T-helper 2 cell (primary cell): Measurements from ENCODE around the gene GABRP.
"Not testable (repeated sequence)": the region's sequence is repeated elsewhere in the genome, so short reads cannot be mapped to it uniquely, and the experiment has no call there.

Source experiments
- DNase-seq, 5 experiments: peaks; one replicate each; pipeline versions ENCODE4 v3.0.0 to v3.0.0-alpha.2; 2012 to 2022

Gene GABRP

GRCh38 chr5:170755679-170756456, 27.7 kb upstream of the GABRP start:
- no peak for DNase-seq

DNA sequence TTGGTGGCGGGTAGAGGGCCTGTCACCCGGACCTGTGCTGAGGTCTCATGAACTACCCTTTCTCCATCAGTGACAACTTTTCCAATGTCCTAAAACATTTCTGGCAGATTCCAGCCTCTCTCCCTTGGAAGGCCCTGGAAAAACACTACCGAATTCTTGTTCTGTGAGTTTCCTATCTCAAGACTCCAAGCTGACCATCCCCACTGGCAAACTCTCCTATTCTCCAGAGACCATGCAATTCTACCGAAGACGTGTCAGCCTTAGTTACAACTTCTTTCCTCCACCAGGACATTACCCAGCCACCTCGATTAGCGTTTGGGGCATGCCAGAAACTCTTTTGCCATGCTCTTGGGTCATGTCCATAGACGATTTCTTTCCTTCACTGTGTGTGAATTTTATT, 26.8 kb upstream of the GABRP start:
- DNase-seq = no peak

DNA sequence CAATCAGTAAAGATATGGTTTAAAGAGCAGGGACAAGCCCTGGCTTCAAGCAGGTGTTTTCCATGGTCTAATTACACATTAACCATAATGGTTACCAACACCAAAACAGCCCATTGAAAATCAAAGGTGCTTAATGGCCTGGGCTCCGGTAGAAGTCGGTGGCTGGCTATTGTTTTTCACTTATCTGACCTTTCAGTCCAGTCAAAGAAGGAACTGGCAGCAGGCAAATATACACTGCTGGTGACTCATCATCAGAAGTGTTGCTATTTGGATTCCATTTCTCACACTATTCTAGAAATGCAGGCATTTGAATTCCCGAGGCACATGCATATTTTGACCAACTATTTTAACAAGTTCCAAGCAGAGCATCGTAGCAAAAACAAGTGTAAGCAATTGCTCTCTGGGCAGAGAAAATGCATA, 26.3 kb upstream of the GABRP start:
- no peak for DNase-seq

DNA sequence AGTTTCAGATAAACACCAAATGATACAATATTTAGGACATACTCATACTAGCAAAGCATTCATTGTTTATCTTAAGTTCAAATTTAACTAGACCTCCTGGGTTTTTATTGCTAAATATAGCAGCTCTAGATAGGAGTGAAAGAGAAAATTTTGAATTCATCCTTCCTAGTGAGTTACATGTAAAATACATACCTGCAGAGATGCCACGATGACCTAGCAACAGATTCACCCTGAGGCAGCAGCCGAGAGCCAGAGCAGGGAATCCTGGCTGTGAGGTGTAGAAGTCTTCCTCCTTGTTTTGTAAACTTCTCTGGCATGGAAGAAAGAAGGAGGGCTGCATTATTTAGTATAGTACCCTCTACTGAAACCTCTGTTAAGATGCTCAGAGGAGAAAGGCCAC, 25.9 kb upstream of the GABRP start:
- no peak for DNase-seq

DNA sequence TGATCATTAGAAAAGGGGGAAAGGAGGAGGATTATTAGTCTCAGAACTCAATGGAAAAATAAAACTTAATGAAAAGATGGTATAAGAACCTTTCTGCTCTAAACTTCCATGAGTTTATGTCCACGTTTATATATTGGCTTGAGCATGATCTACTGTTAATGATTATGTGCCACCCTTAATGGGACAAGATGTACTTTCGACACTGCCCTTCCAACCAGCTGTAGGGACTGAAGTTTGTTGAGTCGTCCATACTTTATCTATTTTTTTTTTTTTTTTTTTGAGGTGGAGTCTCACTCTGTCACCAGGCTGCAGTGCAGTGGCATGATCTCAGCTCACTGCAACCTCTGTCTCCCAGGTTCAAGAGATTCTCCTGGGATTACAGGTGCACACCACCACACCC, 25.0 kb upstream of the GABRP start:
- no peak for DNase-seq

- no peak for DNase-seq
Observed at GRCh38 chr5:170760113-170760512, 23.4 kb upstream of the GABRP start.

- DNase-seq = no peak
Observed at GRCh38 chr5:170761048-170761707, 22.3 kb upstream of the GABRP start.

DNA sequence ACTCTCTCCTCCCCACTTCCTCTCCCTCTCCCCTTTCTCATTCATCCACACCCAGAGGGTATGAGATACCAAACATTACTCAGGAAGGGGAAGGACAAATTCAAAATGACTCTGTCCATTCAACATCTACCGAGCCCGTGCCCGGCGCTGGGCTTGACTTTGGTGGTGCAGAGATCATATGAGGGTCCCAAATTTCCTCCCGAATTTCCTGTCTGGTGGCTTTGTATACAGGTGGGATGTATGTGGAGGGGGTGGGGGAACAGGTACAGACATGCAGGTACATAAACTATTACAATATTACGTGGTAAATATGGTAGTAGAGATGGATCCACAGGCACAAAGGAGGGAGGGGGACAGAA, 21.8 kb upstream of the GABRP start:
- DNase-seq = no peak

GRCh38 chr5:170762298-170762697, 21.2 kb upstream of the GABRP start:
- DNase-seq = not testable (repeated sequence)

- not testable (repeated sequence) for DNase-seq
Observed at GRCh38 chr5:170765868-170766267, 17.7 kb upstream of the GABRP start.

DNA sequence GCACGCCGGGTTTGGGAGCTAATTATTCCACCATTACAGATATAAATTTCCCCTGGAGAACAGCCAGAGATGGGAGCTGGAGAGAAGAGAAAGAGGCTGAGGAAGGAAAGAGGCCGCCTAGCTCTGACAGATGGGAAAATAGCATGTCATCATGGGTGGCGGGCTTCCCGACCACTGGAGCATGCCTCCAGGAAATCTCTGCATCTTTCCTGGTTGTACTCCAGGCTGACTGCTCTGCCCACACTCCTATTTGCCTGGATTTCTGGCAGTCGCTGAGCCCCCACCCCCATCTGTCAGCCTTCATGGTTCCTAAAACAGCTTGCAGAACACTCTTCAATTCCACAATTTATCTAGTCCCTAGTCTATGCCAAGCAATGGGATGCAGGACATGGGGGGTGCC, 14.3 kb upstream of the GABRP start:
- DNase-seq = no peak

- no peak for DNase-seq
Observed at GRCh38 chr5:170769898-170770416, 13.6 kb upstream of the GABRP start.

DNA sequence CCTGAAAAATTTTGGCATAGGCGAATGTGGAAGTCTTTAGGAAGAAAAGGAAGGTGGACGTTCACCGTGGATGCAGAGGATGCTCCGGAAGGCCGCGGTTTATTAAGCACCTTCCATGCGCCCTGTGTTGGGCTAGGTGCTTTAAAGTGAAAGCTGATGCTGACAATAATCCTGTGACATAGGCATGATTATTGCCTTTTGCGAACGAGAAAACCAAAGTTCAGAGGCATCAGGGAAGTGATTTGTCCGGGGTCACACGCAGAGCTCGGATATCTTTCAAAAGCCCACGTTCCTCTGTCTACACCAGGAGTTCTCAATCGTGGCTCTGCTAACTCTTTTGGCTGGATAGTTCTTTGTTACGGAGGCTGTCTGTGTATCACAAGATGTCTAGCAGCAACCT, 12.0 kb upstream of the GABRP start:
- DNase-seq = no peak

DNA sequence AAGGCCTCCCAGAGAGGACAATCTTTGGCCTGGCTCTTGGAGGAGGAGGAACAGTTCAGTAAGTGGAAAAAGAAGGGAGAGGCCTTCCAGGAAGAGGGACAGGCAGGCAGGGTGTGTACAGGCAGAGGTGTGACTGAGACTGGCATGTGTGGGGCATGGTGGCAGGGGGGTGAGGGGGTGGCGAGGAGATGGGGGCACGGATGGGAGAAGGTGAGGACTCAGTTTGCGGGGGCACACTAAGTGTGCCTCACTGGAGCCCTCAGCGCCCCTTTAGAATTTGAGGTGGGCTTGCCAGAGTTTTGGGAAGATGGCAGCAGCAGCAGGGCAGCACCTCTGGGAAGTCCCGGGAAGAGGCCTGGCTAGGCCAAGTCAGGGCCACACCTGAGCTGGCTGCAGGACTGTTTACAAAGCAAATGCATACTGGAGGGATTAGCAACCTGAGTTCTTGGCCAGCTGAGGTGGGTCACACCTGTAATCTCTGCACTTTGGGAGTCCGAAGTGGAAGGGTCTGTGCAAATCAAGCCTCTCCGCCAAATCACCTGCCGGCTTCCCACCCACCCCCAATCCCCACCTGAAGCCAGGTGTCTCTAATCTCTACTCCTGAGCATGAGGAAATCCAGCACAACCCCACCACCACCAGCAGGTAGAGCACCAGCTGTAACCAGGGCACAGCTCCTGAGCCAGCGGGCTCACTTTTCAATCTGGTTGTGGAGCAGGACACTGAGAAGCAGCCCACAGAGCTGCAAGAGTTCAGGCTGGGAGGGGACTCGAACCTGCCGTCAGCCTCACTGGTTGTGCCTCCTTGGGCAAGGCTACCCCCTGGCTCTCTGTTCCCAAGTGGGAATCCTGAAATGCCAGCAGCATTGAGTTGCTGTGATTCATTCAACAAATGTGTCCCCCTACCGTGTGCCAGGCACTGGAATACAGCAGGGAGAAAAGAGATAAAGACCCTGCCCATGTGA, 10.2 kb upstream of the GABRP start:
- DNase-seq = no peak

DNA sequence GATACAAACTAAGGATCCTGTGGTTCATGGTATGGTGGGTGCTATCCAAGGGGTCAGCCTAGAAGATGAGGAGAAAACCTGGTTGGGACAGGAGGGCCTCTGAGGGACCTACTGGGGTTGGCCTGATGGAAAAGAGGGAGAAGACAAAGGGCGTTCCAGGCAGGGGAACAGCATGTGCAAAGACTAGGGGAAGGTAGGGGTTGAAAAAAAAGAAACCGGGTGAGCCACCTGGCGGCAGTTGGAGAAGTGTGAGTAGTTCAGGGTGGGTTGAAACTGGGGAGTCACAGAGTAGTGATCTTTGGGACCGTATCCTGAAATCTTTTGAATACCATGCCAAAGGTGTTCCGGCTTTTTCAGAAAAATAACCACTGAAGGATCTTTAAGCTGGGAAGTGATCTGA, 8.7 kb upstream of the GABRP start:
- DNase-seq = no peak

GRCh38 chr5:170781946-170782345, 1.6 kb upstream of the GABRP start:
- no peak for DNase-seq

- DNase-seq = no peak
Observed at GRCh38 chr5:170782438-170782837, 1.1 kb upstream of the GABRP start.

GRCh38 chr5:170785416-170785815, 1.9 kb downstream of the GABRP start:
- DNase-seq = no peak

DNA sequence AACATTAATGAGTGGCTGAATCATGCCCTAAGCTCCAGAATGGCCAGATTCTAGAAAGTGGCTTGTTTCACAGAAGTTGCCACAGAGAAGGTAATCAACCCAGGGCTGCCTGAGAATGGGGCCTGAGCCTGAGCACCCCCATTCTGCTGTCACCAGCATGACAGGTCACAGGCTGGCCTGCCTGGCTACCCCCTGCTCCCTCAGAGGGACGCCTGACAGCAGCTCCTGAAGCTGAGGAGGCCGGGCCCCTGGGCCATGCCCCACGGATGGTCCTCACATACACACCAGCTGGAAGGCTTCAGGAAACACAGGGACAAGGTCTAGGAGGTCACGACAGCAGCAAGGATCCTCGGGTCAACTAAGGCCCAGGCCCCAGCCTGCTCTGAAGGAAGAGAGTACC, 3.7 kb downstream of the GABRP start:
- no peak for DNase-seq

DNA sequence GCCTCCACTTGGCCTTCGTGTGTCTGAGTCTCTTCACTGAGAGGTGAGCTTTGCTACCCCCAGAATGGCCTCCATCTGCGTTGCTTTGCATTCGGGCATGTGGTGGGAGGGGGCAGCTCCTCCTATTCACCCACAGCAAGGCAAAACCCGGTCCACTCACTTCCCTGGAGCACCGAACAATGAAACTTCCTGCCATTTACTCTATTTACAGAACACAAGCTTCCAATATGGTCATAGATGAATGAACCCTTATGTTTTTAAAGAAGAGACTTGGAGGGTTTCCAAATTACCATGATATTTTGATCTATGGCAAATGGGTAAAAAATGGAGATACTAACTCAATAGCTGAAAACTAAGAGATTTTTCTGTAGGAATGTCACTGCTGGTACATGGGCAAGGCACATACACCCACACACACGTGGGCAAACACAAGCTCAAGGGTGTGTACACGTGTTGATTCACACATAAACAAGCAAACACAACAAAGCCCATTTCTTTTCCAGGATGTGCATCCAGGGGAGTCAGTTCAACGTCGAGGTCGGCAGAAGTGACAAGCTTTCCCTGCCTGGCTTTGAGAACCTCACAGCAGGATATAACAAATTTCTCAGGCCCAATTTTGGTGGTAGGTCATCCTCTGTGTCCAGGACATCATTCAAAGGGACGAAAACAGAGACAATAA, 5.2 kb downstream of the GABRP start:
- no peak for DNase-seq

GRCh38 chr5:170791325-170791954, 7.9 kb downstream of the GABRP start:
- no peak for DNase-seq

GRCh38 chr5:170792878-170793277, 9.4 kb downstream of the GABRP start:
- no peak for DNase-seq
